ENCODE results near the gene GDF15.

DNA sequence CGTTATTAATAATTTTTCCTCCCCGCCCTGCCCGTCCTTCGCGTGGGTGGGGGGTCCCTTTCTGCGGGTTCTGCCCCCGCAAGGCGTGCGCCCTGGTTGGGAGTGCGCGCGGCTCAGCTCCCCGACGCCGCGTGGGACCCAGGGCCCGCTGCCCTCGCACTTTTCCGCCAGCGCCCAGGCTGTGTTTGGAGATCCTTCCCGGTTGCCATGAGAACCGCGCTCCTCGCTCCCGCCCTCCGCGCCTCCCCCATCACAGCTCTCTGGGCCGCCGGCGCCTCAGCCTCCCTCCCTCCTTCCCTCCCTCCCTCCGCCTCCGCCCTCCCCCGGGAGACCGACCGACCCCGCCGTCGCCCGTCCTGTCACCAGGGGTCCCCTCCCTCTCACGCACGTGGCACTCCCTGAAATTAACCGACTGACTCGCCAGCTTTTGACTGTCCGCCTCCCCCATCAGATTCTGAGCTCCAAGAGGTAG is 30.9 kb downstream of the GDF15 start:
- TF ChIP-seq ARNTL (CRISPR knock-in tag; IDR thresholded peaks at IDR 0.05; ENCODE audit: borderline replicate concordance, low read depth) (no peak), GLIS3 (CRISPR knock-in tag; IDR thresholded peaks at IDR 0.05) (no peak), ISL1 (CRISPR knock-in tag; IDR thresholded peaks at IDR 0.05) (no peak)

All from SK-N-SH treated with all-trans-retinoic acid at 6 μM for 48 hours (cell line).